GM18858 (cell line): ENCODE data around the gene CFAP210.
"Not testable (repeated sequence)": the region's sequence is repeated elsewhere in the genome, so short reads cannot be mapped to it uniquely, and the experiment has no call there.

Experiments used
- ATAC-seq: cut with Tn5 transposase; IDR thresholded peaks from one replicate; pipeline ENCODE4 v1.9.1; 2021; ENCODE audit not compliant: unreplicated experiment

Gene CFAP210

GRCh38 chr2:169712791-169713227 is 18.6 kb upstream of the CFAP210 start:
- ATAC-seq, result no peak

GRCh38 chr2:169711751-169712509 is 17.7 kb upstream of the CFAP210 start:
- no peak for ATAC-seq

GRCh38 chr2:169709981-169710380 is 15.8 kb upstream of the CFAP210 start:
- ATAC-seq, result no peak

GRCh38 chr2:169709331-169709730 is 15.1 kb upstream of the CFAP210 start:
- no peak for ATAC-seq

- ATAC-seq, result no peak
Observed at GRCh38 chr2:169707626-169708025, 13.4 kb upstream of the CFAP210 start.

- no peak for ATAC-seq
Observed at GRCh38 chr2:169705927-169706326, 11.7 kb upstream of the CFAP210 start.

GRCh38 chr2:169704160-169704708 is 10.0 kb upstream of the CFAP210 start:
- no peak for ATAC-seq

- no peak for ATAC-seq
Observed at GRCh38 chr2:169702996-169703395, 8.8 kb upstream of the CFAP210 start.

- not testable (repeated sequence) for ATAC-seq
Observed at GRCh38 chr2:169699173-169699572, 5.0 kb upstream of the CFAP210 start.

- no peak for ATAC-seq
Observed at GRCh38 chr2:169696381-169696780, 2.2 kb upstream of the CFAP210 start.

GRCh38 chr2:169694894-169695260 is 672 bp upstream of the CFAP210 start:
- ATAC-seq, result no peak

- ATAC-seq, result no peak
Observed at GRCh38 chr2:169693360-169693759, 845 bp downstream of the CFAP210 start.

GRCh38 chr2:169692718-169693117 is 1.5 kb downstream of the CFAP210 start:
- ATAC-seq, result no peak

GRCh38 chr2:169690958-169691357 is 3.2 kb downstream of the CFAP210 start:
- no peak for ATAC-seq

- not testable (repeated sequence) for ATAC-seq
Observed at GRCh38 chr2:169687943-169688342, 6.3 kb downstream of the CFAP210 start.

GRCh38 chr2:169686825-169687224 is 7.4 kb downstream of the CFAP210 start:
- ATAC-seq, result not testable (repeated sequence)

- not testable (repeated sequence) for ATAC-seq
Observed at GRCh38 chr2:169684712-169685111, 9.5 kb downstream of the CFAP210 start.

GRCh38 chr2:169684135-169684565 is 10.1 kb downstream of the CFAP210 start:
- no peak for ATAC-seq

- no peak for ATAC-seq
Observed at GRCh38 chr2:169683425-169684134, 10.6 kb downstream of the CFAP210 start.

GRCh38 chr2:169683054-169683424 is 11.2 kb downstream of the CFAP210 start:
- no peak for ATAC-seq

- ATAC-seq, result no peak
Observed at GRCh38 chr2:169676850-169677249, 17.4 kb downstream of the CFAP210 start.

- ATAC-seq, result no peak
Observed at GRCh38 chr2:169676357-169676756, 17.8 kb downstream of the CFAP210 start.
